Subcutaneous adipose tissue (tissue), 4 donors: ENCODE data around the gene SLMAP. TPM values are rescaled to one million over a fixed set of nuclear protein-coding genes. Genes with fewer than 3 reads are reported as not detected.

Experiments used
- CTCF ChIP-seq: fragments of 450-650 bp; IDR thresholded peaks from one replicate; pipeline ENCODE4 v1.5.1; 2016; ENCODE audit warnings: low read depth, mild to moderate bottlenecking, control low read depth, antibody characterized with exemption, moderate library complexity
- total RNA-seq, 4 donors: library from RNA; depleted of rRNA; stranded (reverse); fragments of >200 nt; gene quantifications; one replicate each; pipeline ENCODE4 v1.1.0, GENCODE V29; 2016

SLMAP gene
- total RNA-seq, 4 donors from 2014 or later = 42.2 to 66.1 (median 54.2) TPM

- TF ChIP-seq CTCF = no peak
Observed at GRCh38 chr3:57764794-57765193, 8.7 kb downstream of the SLMAP start.

- no peak for TF ChIP-seq CTCF
Observed at GRCh38 chr3:57768595-57768994, 12.5 kb downstream of the SLMAP start.

GRCh38 chr3:57770009-57770827, 14.1 kb downstream of the SLMAP start:
- TF ChIP-seq CTCF = no peak

- TF ChIP-seq CTCF = no peak
Observed at GRCh38 chr3:57772251-57772650, 16.1 kb downstream of the SLMAP start.

- TF ChIP-seq CTCF = no peak
Observed at GRCh38 chr3:57777774-57778173, 21.7 kb downstream of the SLMAP start.

- TF ChIP-seq CTCF = no peak
Observed at GRCh38 chr3:57778494-57778893, 22.4 kb downstream of the SLMAP start.

GRCh38 chr3:57779666-57780065, 23.6 kb downstream of the SLMAP start:
- TF ChIP-seq CTCF = no peak
